DMS 273 treated with DMSO at 0.1 percent for 48 hours (cell line): Measurements from ENCODE around the gene ASGR2.

Source experiments
- DNase-seq: peaks from one replicate; lab custom pipeline; 2025; lab: John Stamatoyannopoulos, UW

The ASGR2 gene

DNA sequence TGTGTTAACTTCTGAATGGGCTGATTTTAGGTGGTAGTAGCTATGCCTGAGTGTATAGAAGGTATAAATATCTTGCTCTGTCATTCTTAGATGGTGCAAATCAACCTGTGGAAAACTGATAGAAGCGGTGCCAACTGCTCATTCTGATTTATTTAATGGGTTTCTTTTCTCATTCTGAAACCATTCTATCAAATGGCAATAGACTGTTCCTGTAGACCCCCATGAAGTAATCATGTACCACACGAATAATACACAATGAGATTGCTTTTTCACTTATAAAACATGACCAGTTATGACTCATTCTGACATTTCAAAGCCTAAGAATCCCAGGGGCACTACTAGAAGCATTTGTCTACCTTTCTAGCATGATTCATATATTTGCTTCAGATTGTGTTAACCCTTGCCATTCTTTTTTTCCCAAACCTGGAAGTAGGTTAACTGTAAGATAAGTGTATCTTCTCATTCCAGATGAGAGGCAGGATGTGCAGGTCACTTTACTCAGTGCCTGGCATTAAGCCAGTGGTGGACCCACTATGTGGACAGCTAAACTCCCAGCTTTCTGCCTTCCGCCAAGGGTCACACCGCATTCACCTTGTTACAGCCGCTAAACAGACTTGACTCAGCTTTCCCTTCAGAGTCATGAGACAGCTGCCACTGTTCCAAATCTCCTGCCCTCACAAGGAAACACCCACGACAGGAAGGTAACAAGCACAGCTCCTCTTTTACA lies 54.3 kb downstream of the ASGR2 start:
- no peak for DNase-seq

DNA sequence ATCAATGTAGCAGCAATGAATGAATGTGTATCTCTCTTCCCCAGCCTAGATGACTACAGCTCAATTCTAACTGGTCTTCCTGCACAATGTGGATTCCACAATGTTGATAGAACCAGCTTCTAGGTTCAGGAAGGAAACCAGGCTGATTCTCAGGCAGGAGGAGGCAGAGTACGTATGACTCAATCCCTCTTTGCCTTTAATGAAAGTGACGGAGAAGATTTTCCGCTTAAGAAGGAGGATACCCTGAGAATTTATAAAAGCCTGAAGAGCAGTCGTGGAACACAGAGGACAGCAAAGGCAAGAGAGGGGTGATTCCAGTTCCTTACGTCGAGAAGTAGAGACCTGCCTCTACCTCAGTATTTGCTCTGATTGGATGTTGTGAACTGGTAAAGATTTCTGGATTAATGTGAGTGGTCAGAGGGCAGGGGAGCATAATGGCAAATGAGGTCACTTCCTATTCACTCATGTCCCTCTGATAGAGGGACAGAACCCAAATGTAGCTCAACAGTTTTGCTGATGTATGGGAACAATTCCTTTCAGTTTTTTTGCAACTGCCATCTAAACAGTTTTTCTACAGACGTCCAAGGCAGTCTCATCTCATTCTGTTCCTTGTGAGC lies 55.7 kb downstream of the ASGR2 start:
- no peak for DNase-seq

DNA sequence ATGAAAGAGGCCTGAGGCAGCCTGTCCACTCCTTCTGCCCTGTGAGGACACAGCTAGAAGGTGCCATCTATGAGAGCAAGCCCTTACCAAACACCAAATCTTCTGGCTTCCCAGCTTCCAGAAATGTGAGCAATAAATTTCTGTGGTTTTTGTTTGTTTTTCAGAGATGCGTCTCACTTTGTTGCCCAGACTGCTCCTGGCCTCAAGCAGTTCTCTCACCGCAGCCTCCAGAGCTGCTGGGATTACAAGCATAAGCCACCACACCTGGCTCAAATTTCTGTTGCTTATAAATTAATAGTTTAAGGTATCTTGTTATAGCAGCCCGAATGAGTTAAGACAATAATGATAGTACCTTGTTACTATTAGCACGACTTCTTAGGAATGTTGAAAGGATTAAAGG lies 58.2 kb downstream of the ASGR2 start:
- no peak for DNase-seq
